ENCODE measurements around the gene RSF1.
A peak's percentile ranks its signal among the peaks of the same experiment; 100 is the strongest.
"Not testable (repeated sequence)": the region's sequence is repeated elsewhere in the genome, so short reads cannot be mapped to it uniquely, and the experiment has no call there.

The RSF1 gene, protein sequence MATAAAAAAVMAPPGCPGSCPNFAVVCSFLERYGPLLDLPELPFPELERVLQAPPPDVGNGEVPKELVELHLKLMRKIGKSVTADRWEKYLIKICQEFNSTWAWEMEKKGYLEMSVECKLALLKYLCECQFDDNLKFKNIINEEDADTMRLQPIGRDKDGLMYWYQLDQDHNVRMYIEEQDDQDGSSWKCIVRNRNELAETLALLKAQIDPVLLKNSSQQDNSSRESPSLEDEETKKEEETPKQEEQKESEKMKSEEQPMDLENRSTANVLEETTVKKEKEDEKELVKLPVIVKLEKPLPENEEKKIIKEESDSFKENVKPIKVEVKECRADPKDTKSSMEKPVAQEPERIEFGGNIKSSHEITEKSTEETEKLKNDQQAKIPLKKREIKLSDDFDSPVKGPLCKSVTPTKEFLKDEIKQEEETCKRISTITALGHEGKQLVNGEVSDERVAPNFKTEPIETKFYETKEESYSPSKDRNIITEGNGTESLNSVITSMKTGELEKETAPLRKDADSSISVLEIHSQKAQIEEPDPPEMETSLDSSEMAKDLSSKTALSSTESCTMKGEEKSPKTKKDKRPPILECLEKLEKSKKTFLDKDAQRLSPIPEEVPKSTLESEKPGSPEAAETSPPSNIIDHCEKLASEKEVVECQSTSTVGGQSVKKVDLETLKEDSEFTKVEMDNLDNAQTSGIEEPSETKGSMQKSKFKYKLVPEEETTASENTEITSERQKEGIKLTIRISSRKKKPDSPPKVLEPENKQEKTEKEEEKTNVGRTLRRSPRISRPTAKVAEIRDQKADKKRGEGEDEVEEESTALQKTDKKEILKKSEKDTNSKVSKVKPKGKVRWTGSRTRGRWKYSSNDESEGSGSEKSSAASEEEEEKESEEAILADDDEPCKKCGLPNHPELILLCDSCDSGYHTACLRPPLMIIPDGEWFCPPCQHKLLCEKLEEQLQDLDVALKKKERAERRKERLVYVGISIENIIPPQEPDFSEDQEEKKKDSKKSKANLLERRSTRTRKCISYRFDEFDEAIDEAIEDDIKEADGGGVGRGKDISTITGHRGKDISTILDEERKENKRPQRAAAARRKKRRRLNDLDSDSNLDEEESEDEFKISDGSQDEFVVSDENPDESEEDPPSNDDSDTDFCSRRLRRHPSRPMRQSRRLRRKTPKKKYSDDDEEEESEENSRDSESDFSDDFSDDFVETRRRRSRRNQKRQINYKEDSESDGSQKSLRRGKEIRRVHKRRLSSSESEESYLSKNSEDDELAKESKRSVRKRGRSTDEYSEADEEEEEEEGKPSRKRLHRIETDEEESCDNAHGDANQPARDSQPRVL (N-terminal part only)

GRCh38 chr11:77820565-77821348, at the start of gene RSF1, which contains the start of gene AAMDC:
Gene RSF1 (minus strand): TSS chr11:77820722. CDS start chr11:77820714, 8 bp downstream.
Gene AAMDC (plus strand): TSS chr11:77821144. CDS start chr11:77842497, 21,353 bp downstream.
- peak; percentile 95 to 98 (median 98) for DNase-seq

GRCh38 chr11:77868744-77869143, 48.2 kb upstream of the RSF1 start:
- no peak for DNase-seq

GRCh38 chr11:77866336-77866735, 45.8 kb upstream of the RSF1 start:
- no peak for DNase-seq

DNA sequence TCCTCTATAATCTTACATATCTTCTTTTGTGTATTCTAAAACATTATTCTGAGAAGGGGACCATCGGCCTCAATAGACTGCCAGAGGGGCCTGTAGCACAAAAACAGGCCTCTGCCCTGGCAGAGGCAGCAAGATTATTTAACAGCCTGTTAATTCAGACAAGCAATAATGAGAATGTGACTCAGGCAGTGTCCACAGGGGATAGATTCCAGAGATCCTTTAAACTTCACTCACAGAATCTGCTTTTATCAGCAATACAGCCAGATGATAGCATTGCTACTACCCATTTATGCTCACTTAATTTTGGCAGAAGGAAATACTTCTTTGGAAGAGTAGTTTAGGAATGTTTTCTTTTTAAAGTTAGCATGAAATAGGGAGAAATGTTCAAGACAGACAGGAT, 45.3 kb upstream of the RSF1 start:
- DNase-seq = no peak

- not testable (repeated sequence) for DNase-seq
These were observed 40.9 kb upstream of the RSF1 start for GRCh38 chr11:77861444-77861843.

GRCh38 chr11:77857906-77858457, 37.5 kb upstream of the RSF1 start:
- not testable (repeated sequence) for DNase-seq

DNA sequence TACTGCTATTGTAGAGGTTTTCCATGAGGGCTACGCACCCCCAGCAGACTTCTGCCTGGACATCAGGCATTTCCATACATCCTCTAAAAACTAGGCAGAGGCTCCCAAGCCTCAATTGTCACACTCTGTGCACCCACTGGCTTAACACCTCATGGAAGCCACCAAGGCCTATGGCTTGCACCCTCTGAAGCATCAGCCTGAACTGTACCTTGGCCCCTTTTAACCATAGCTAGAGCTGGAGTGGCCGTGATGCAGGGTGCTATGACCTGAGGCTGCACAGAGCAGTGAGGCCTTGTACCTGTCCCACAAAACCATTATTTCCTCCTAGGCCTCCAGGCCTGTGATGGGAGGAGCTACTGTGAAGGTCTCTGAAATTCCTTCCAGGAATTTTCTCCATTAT, 34.3 kb upstream of the RSF1 start:
- DNase-seq = no peak

DNA sequence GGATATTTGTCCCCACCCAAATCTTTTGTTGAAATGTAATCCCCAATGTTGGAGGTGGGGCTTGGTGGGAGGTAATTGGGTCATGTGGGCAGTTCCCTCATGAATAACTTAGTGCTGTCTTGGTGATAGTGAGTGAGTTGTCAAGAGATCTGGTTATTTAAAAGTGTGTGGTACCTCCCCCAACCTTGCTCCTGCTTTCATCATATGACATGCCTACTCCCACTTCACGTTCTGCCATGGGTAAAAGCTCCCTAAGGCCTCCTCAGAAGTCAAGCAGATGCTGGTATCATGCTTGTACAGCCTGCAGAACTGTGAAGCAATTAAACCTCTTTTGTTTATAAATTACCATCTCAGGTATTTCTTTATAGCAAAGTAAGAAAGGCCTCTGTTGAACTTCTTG, 31.0 kb upstream of the RSF1 start:
- DNase-seq = no peak

GRCh38 chr11:77843700-77844099, 23.2 kb upstream of the RSF1 start:
- not testable (repeated sequence) for DNase-seq

DNA sequence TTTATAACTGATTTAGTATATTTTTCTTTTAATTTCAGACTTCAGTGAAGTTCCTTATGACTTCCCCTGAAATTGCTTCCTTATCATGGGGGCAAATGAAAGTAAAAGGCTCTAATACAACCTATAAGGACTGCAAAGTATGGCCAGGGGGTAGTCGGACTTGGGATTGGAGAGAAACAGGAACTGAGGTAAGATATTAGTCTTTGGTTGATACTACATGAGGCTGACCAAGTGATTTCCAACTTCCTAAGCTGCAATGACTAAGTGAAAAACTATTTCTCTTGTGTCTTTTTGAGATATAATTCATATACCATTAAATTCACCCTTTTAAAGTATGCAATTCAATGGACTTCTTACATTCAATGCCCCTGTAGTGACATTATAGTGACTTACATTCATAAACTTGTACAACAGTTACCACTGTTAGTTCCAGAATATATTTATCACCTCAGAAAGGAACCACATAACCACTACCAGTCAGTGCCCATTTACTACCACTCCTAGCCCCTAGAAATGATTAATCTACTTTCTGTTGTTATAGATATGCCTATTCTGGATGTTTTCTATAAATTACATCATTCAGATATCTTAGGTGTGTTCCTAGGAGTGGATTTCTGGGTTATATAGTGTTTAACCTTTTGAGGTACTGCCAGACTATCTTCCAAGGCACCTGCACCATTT, 22.1 kb upstream of the RSF1 start:
- no peak for DNase-seq

DNA sequence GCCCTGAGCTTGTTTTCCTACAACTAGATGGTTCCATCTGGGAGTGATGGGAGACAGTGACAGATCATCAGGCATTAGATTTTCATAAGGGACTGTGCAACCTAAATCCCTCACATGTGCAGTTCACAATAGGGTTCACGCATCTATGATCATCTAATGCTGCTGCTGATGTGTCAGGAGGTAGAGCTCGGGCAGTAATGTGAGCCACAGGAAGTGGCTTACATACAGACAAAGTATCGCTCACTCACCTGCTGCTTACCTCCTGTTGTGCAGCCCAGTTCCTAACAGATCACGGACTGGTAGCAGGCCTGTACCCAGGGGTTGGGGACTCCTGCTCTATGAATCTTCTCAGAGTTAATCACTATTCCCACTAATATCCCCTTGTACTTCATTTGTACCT, 12.8 kb upstream of the RSF1 start:
- no peak for DNase-seq

GRCh38 chr11:77828926-77829325, 8.4 kb upstream of the RSF1 start:
- no peak for DNase-seq

- DNase-seq = no peak
These were observed 3.3 kb upstream of the RSF1 start for GRCh38 chr11:77823775-77824174.

GRCh38 chr11:77822126-77822525, 1.6 kb upstream of the RSF1 start:
- not testable (repeated sequence) for DNase-seq

DNA sequence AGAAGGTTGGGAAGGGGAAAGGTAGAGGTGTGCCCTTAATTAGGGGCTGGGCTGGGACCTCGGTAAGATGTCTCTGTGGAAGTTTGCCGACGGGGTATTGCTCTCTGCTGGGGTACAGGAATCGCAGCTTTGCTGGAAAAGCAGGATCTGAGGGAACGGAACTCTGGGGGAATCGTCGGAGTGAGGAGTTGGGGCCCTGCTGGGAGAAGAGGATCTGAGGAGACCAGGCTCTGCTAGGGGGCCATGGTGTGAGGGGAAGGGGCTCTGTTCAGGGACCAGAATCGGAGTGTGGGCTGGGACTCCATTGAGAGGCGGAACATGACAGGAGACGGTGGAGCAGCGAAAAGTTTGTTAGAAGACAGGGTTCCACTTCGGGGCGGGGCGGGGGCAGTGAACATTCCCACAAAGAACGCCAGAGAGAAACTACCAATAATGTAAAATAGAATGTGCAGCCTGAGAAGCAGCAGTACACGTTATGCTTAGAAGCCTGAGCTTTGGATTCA, 878 bp upstream of the RSF1 start:
- peak in 5 of 6 experiments; percentile 10 to 36 (median 17) for DNase-seq

DNA sequence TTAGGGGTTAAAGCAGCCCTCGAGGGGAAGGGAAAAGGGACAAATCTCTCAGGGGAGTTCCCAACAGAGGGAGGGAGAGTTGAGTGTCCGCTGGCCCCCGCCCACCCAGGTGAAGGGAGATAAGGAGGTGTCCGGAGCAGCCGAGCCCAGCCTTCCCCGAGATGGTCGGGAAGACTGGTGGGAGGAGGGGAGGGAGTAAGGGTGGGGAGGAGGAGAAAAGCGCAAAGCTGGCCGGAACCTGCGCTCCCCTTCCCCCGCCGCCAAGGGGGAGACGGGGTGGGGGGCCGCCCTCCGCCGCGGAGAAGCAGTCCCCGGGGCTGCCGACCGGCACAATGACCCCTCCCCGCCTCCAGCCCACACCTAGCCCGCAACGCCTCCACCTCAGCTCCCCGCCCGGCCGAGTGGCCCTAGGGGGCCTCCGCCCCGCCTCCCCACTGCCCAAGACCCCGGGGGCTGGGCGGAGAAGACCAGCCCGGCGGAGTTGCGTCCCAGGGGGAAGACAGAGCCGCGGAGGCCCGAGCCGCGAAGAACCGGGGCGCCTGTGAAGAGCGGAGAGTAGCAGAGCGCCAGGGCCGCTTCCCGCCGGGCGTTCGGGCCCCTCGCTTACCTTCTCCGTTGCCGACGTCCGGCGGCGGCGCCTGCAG, 479 bp downstream of the RSF1 start:
- DNase-seq = peak in 5 of 6 experiments; percentile 21 to 61 (median 54)

DNA sequence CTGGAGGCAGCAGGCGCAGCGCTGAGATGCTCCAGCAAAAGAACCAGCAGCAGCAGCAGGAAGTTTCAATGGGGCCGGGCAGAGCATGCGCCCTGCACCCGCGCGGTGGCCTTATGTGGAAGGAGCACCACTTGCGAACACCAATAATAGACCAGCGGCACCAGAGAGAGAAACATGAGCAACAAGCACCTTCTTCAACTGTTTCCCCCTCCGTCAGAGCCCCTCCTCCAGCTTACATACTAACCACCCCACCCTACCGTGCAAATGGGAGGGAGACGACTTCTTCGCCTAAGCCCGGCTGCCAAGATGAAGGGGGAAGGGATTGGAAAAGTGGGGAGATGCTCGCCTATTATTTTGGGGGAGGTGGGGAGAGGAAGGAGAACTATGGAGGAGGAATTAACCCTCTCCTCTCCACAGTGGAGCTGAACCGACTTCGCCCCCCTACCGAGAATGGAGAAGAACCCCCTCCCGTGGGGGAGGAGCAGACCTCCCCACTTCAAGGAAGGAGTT, 1.1 kb downstream of the RSF1 start:
- peak; percentile 70 to 84 (median 80) for DNase-seq

GRCh38 chr11:77815459-77815858, 5.1 kb downstream of the RSF1 start:
- no peak for DNase-seq

DNA sequence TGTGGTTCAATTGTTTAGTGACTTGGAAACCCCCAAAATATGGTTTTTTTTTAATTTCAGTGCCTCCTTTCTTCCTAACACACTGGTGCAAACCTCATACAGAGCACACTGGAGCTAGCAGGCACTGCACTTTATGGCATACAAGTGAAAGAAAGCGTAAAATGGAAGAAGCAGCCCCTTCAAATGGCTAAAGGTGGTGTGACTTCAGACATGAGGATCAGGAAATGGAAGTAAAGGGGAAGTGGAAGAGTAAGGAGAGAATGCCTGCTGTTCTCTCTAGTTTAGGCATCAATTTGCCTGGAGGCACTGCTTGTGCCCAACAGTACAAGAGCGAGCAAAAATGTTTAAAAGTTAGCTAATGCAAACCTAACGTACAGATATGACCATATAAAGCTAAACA, 5.7 kb downstream of the RSF1 start:
- DNase-seq = no peak

DNA sequence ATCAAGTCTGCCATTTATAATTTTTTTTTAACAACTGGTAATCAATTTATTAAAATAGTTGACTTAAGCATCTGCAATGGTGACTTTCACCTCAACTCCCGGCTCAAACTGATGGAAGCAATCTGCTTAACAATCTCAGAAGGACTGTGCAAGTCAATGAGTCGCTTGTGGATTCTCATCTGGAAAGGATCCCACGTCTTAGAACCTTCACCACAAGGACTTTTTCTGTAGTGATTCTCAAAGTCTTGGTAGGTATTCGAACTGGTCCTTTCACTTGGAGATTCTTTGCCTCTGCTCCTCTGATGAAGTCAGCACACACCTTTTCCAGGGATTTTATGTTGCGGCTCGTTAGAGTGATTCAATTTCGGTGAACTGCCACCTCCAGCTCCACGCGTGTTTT, 7.3 kb downstream of the RSF1 start:
- no peak for DNase-seq

Data from stimulated activated naive CD4-positive, alpha-beta T cell (primary cell).